IMR-90 (cell line): Measurements from ENCODE around the gene LRSAM1. TPM values are rescaled to one million over a fixed set of nuclear protein-coding genes. Genes with fewer than 3 reads are reported as not detected.

Source experiments
- ATAC-seq: fragments of 200-7000 bp; cut with Tn5 transposase; 2 replicates; pipeline ENCODE4 v1.9.1; 2020; ENCODE audit warnings: low read depth, mild to moderate bottlenecking, moderate library complexity
- BruUV-seq: library from RNA; stranded (reverse); fragments of 400-500 nt; replicated peaks from 2 replicates; lab custom pipeline; 2021; lab: Mats Ljungman, UMichigan
- CTCF ChIA-PET: fragments of 300-600 bp; formaldehyde crosslinking; extraction: SDS; loops from one replicate; lab custom pipeline; 2021; ENCODE audit warnings: antibody characterized with exemption; lab: Yijun Ruan, JAX
- POLR2A ChIA-PET: fragments of 300-600 bp; sonication (Branson Sonifier 250); formaldehyde crosslinking; loops from one replicate; lab custom pipeline; 2022; ENCODE audit warnings: antibody characterized with exemption; ENCODE audit not compliant: unreplicated experiment; lab: Charles Lee
- DNase-seq: peaks from one replicate; pipeline ENCODE4 v3.0.0; 2013
- H2AFZ ChIP-seq: replicated peaks from 2 replicates; pipeline ENCODE3; 2013; ENCODE audit warnings: low read length, mild to moderate bottlenecking; ENCODE audit not compliant: poor library complexity
- H2AK5ac ChIP-seq: 2 replicates; pipeline ENCODE4 v1.6.1; 2013; ENCODE audit warnings: low read depth, low read length, inconsistent platforms
- H2AK9ac ChIP-seq: replicated peaks from 2 replicates; pipeline ENCODE3; 2013; ENCODE audit warnings: mild to moderate bottlenecking, low read depth, low read length, moderate library complexity; ENCODE audit not compliant: poor library complexity
- H2BK120ac ChIP-seq: 2 replicates; pipeline ENCODE4 v1.6.1; 2013; ENCODE audit warnings: low read depth, low read length, inconsistent platforms
- H2BK15ac ChIP-seq: 3 replicates; pipeline ENCODE4 v1.6.1; 2013; ENCODE audit warnings: low read depth, low read length, inconsistent platforms
- H2BK20ac ChIP-seq: 2 replicates; pipeline ENCODE4 v1.6.1; 2013; ENCODE audit warnings: low read depth, mild to moderate bottlenecking, inconsistent platforms, low read length, moderate library complexity
- H2BK5ac ChIP-seq: 2 replicates; pipeline ENCODE4 v1.6.1; 2013; ENCODE audit warnings: mild to moderate bottlenecking, low read depth, low read length, inconsistent platforms; ENCODE audit not compliant: poor library complexity, severe bottlenecking
- H3K14ac ChIP-seq: replicated peaks from 2 replicates; pipeline ENCODE4 v1.6.1; 2013; ENCODE audit warnings: low read depth, low read length, inconsistent platforms
- H3K18ac ChIP-seq: 2 replicates; pipeline ENCODE4 v1.6.1; 2013; ENCODE audit warnings: low read depth, low read length, control low read depth
- H3K23ac ChIP-seq: 2 replicates; pipeline ENCODE4 v1.6.1; 2013; ENCODE audit warnings: low read depth, low read length, inconsistent platforms
- H3K27ac ChIP-seq: 2 replicates; pipeline ENCODE4 v1.5.1; 2013; ENCODE audit warnings: mild to moderate bottlenecking, control low read depth, low read length; ENCODE audit not compliant: insufficient read depth
- H3K27me3 ChIP-seq: 2 replicates; pipeline ENCODE4 v1.6.1; 2013; ENCODE audit warnings: low read length; ENCODE audit not compliant: control insufficient read depth, insufficient read depth
- H3K36me3 ChIP-seq: 2 replicates; pipeline ENCODE4 v1.6.1; 2013; ENCODE audit warnings: low read length, mixed read lengths; ENCODE audit not compliant: control insufficient read depth, insufficient read depth
- H3K4ac ChIP-seq: 2 replicates; pipeline ENCODE4 v1.6.1; 2013; ENCODE audit warnings: low read depth, low read length, inconsistent platforms
- H3K4me1 ChIP-seq: 2 replicates; pipeline ENCODE4 v1.6.1; 2013; ENCODE audit warnings: low read length, mixed read lengths; ENCODE audit not compliant: control insufficient read depth, insufficient read depth
- H3K4me2 ChIP-seq: 2 replicates; pipeline ENCODE4 v1.6.1; 2013; ENCODE audit warnings: low read depth, mild to moderate bottlenecking, control low read depth, low read length, moderate library complexity
- H3K4me3 ChIP-seq: 2 replicates; pipeline ENCODE4 v1.5.1; 2013; ENCODE audit warnings: low read depth, mild to moderate bottlenecking, control low read depth, low read length, moderate library complexity; ENCODE audit not compliant: insufficient read depth
- H3K56ac ChIP-seq: 2 replicates; pipeline ENCODE4 v1.6.1; 2013; ENCODE audit warnings: low read length, inconsistent platforms; ENCODE audit not compliant: insufficient read depth; ENCODE audit errors: extremely low read depth
- H3K79me1 ChIP-seq, 2 experiments: 2 replicates each; pipeline ENCODE4 v1.6.1; 2013; ENCODE audit warnings: low read length in 2 of 2, inconsistent platforms in 1 of 2, low read depth in 1 of 2
- H3K9ac ChIP-seq: 2 replicates; pipeline ENCODE4 v1.6.1; 2013; ENCODE audit warnings: low read depth, low read length, control low read depth
- H3K9me1 ChIP-seq: 2 replicates; pipeline ENCODE4 v1.6.1; 2013; ENCODE audit warnings: low read length, inconsistent platforms; ENCODE audit not compliant: insufficient read depth
- H3K9me3 ChIP-seq: 2 replicates; pipeline ENCODE4 v1.6.1; 2013; ENCODE audit warnings: low read length; ENCODE audit not compliant: control insufficient read depth, insufficient read depth
- H4K20me1 ChIP-seq: 2 replicates; pipeline ENCODE4 v1.6.1; 2013; ENCODE audit warnings: low read length, inconsistent platforms; ENCODE audit not compliant: insufficient read depth
- H4K5ac ChIP-seq: 2 replicates; pipeline ENCODE4 v1.6.1; 2013; ENCODE audit warnings: mild to moderate bottlenecking, low read depth, low read length, control low read depth
- H4K8ac ChIP-seq, 2 experiments: 2 replicates each; pipeline ENCODE4 v1.6.1; 2013; ENCODE audit warnings: low read depth in 2 of 2, low read length in 2 of 2, control low read depth in 1 of 2, inconsistent platforms in 1 of 2
- H4K91ac ChIP-seq: 2 replicates; pipeline ENCODE4 v1.6.1; 2013; ENCODE audit warnings: low read depth, low read length, inconsistent platforms; ENCODE audit not compliant: insufficient read depth
- CEBPB ChIP-seq: IDR thresholded peaks from 2 replicates; pipeline ENCODE4 v1.6.1; 2012; ENCODE audit warnings: low read depth, low read length, improper control_type of control experiment
- CHD1 ChIP-seq: IDR thresholded peaks from 2 replicates; pipeline ENCODE4 v1.6.1; 2012; ENCODE audit warnings: low read depth, low read length, improper control_type of control experiment
- CTCF ChIP-seq: conservative IDR thresholded peaks from 2 replicates; pipeline ENCODE4 v1.5.1; 2012; ENCODE audit warnings: mild to moderate bottlenecking, low read depth, low read length, improper control_type of control experiment
- MAFK ChIP-seq: IDR thresholded peaks from 2 replicates; pipeline ENCODE4 v1.6.1; 2012; ENCODE audit warnings: low read depth, low read length, improper control_type of control experiment
- MAZ ChIP-seq: IDR thresholded peaks from 2 replicates; pipeline ENCODE4 v1.6.1; 2012; ENCODE audit warnings: low read depth, mild to moderate bottlenecking, low read length, improper control_type of control experiment, moderate library complexity, borderline replicate concordance
- NFE2L2 ChIP-seq: fragments of 150-350 bp; IDR thresholded peaks from 2 replicates; pipeline ENCODE4 v1.6.1; 2016; ENCODE audit warnings: low read depth, mild to moderate bottlenecking, low read length
- POLR2A ChIP-seq: IDR thresholded peaks from 2 replicates; pipeline ENCODE4 v1.6.1; 2012; ENCODE audit warnings: mild to moderate bottlenecking, low read depth, low read length
- RAD21 ChIP-seq: IDR thresholded peaks from 2 replicates; pipeline ENCODE4 v1.6.1; 2012; ENCODE audit warnings: low read length, improper control_type of control experiment
- RCOR1 ChIP-seq: IDR thresholded peaks from 2 replicates; pipeline ENCODE4 v1.6.1; 2012; ENCODE audit warnings: mild to moderate bottlenecking, low read length, improper control_type of control experiment; ENCODE audit not compliant: insufficient replicate concordance
- SMC3 ChIP-seq: fragments of 150-350 bp; IDR thresholded peaks from 2 replicates; pipeline ENCODE4 v1.6.1; 2016; ENCODE audit warnings: low read depth, mild to moderate bottlenecking, antibody characterized with exemption, low read length, moderate library complexity
- WGBS, 2 experiments: methylation state at CpG; one replicate each; pipeline versions ENCODE4 v1.1.5 to v1.1.7; 2013; ENCODE audit warnings: missing lambda C conversion rate in 2 of 2; ENCODE audit not compliant: insufficient read length in 1 of 2; ENCODE audit errors: extremely low coverage in 2 of 2; 5-methylcytosine and 5-hydroxymethylcytosine counted together
- dilution Hi-C: fragments of 300-500 bp; cut with HindIII; formaldehyde crosslinking; loops from one replicate; pipeline ENCODE4 v1.14.3; 2018; ENCODE audit warnings: low sequenced_read_pairs; ENCODE audit not compliant: unreplicated experiment
- in situ Hi-C: fragments of 300-500 bp; cut with MboI; formaldehyde crosslinking; loops from 3 replicates; pipeline ENCODE4 v1.14.3; 2019; ENCODE audit warnings: low sequenced_read_pairs, inconsistent platforms, mixed read lengths
- intact Hi-C: fragments of 100-400 bp; cut with micrococcal nuclease; formaldehyde crosslinking; loops from 2 replicates; pipeline ENCODE4 v1.10.0; 2022
- polyA plus RNA-seq, 3 experiments: library from polyadenylated mRNA; depleted of rRNA; stranded (reverse); fragments of >200 nt; gene quantifications; 2 replicates each; pipeline ENCODE4 v1.2.3, GENCODE V29; 2012; ENCODE audit warnings: low replicate concordance in 1 of 3
- total RNA-seq: library from RNA; depleted of rRNA; stranded (reverse); fragments of >200 nt; gene quantifications from 2 replicates; pipeline ENCODE4 v1.2.3, GENCODE V29; 2012

LRSAM1 gene
- total and polyA plus RNA-seq, 2 of the 4 experiments (the other 2 are of a cell fraction), result 3.0 to 9.3 TPM

- H2BK15ac ChIP-seq, result no peak overlapping the region
- ATAC-seq, result peak; percentile 48
- peak overlapping the region; percentile 7 for H2BK5ac ChIP-seq
- H4K5ac ChIP-seq, result no peak overlapping the region
- no peak overlapping the region for H2AK5ac ChIP-seq
- H3K56ac ChIP-seq, result no peak overlapping the region
- TF ChIP-seq RAD21 (peak; percentile 56), MAZ (peak; percentile 59; the same call in 1 of the 2 replicates), CEBPB (no peak), NFE2L2 (no peak), MAFK (no peak), RCOR1 (no peak), CTCF (peak; percentile 54), CHD1 (no peak), POLR2A (0 out of 2 replicates have a peak, but pooled peaks have one; percentile 20), SMC3 (peak; percentile 55)
- no peaks in the 10 kb centered on the region for H3K9me1 ChIP-seq
- intact Hi-C loops, result loop anchor here (5.0 to 10.0 kb wide), 2 partner anchors 227 to 419 kb away; no protein-coding TSS in a partner anchor
- H3K4me3 ChIP-seq, result no peak overlapping the region
- H2AFZ ChIP-seq, result no peak overlapping the region
- no peaks in the 10 kb centered on the region for H3K27me3 ChIP-seq
- no peak overlapping the region for H3K4ac ChIP-seq
- peaks cover 77% of the 10 kb centered on the region for H3K36me3 ChIP-seq
- ChIA-PET POLR2A (no interaction called here), CTCF (no interaction called here)
- dilution Hi-C loops, result no loop called here
- no peak overlapping the region for H3K14ac ChIP-seq
- in situ Hi-C loops, result no loop called here
- H3K79me1 ChIP-seq, result peaks cover 17 to 75% of the 10 kb centered on the region in 2 experiments; a peak in 3 of 4 replicates
- peak overlapping the region; percentile 52 for H2AK9ac ChIP-seq
- peaks cover 40% of the 10 kb centered on the region for H4K20me1 ChIP-seq
- no peak overlapping the region for H3K4me2 ChIP-seq
- H2BK20ac ChIP-seq, result no peak overlapping the region
- no peak overlapping the region for H4K8ac ChIP-seq
- H3K9me3 ChIP-seq, result no peaks in the 10 kb centered on the region
- peaks cover 7% of the 10 kb centered on the region; the same call in 1 of the 2 replicates for H3K4me1 ChIP-seq
- no TSS peak for BruUV-seq
- no peak overlapping the region for H2BK120ac ChIP-seq
- H4K91ac ChIP-seq, result no peak overlapping the region
- 93% methylated on average over 3 of the region's 16 CpGs; no CpG with 5 or more reads in 1 of the 2 experiments for WGBS, 2 experiments
- no peak overlapping the region for H3K18ac ChIP-seq
- H3K23ac ChIP-seq, result no peak overlapping the region
- 0 out of 2 replicates have a peak overlapping the region, but pooled peaks have one; percentile 14 for H3K27ac ChIP-seq
- DNase-seq, result no peak
- H3K9ac ChIP-seq, result no peak overlapping the region
Measured at GRCh38 chr9:127505396-127506116, 54.2 kb downstream of the LRSAM1 start.
